Mesendoderm (in vitro differentiated cells): ENCODE measurements around the gene IL16.
A peak's percentile ranks its signal among the peaks of the same experiment; 100 is the strongest.

Source experiments
- DNase-seq: peaks from one replicate; pipeline ENCODE4 v3.0.0; 2013
- H2AK5ac ChIP-seq: 2 replicates; pipeline ENCODE4 v1.6.1; 2013; ENCODE audit warnings: low read length, inconsistent platforms
- H2BK120ac ChIP-seq: 2 replicates; pipeline ENCODE4 v1.6.1; 2013; ENCODE audit warnings: low read depth, mild to moderate bottlenecking, low read length, moderate library complexity, mixed read lengths
- H2BK15ac ChIP-seq: replicated peaks from 2 replicates; pipeline ENCODE4 v1.6.1; 2013; ENCODE audit warnings: low read depth, mild to moderate bottlenecking, moderate library complexity
- H2BK5ac ChIP-seq: 2 replicates; pipeline ENCODE4 v1.6.1; 2013; ENCODE audit warnings: low read length, inconsistent platforms
- H3K18ac ChIP-seq: 2 replicates; pipeline ENCODE4 v1.6.1; 2013; ENCODE audit warnings: mild to moderate bottlenecking, low read length, mixed read lengths
- H3K23ac ChIP-seq: one replicate; pipeline ENCODE4 v1.6.1; 2013; ENCODE audit warnings: low read length
- H3K27ac ChIP-seq: 2 replicates; pipeline ENCODE4 v1.5.1; 2013; ENCODE audit warnings: low read depth, mild to moderate bottlenecking, inconsistent platforms, low read length, moderate library complexity
- H3K27me3 ChIP-seq: 2 replicates; pipeline ENCODE4 v1.6.1; 2013; ENCODE audit warnings: low read length, control low read depth, mild to moderate bottlenecking, inconsistent platforms; ENCODE audit not compliant: insufficient read depth, poor library complexity
- H3K36me3 ChIP-seq: 2 replicates; pipeline ENCODE4 v1.6.1; 2013; ENCODE audit warnings: low read length, inconsistent platforms; ENCODE audit not compliant: control insufficient read depth, insufficient read depth
- H3K4ac ChIP-seq: one replicate; pipeline ENCODE4 v1.6.1; 2013; ENCODE audit warnings: low read depth, mild to moderate bottlenecking, low read length, moderate library complexity
- H3K4me1 ChIP-seq: 2 replicates; pipeline ENCODE4 v1.6.1; 2013; ENCODE audit warnings: low read depth, low read length, inconsistent platforms; ENCODE audit not compliant: control insufficient read depth
- H3K4me2 ChIP-seq: 2 replicates; pipeline ENCODE4 v1.6.1; 2013; ENCODE audit warnings: low read length
- H3K4me3 ChIP-seq: 2 replicates; pipeline ENCODE4 v1.5.1; 2013; ENCODE audit warnings: mild to moderate bottlenecking, low read length
- H3K56ac ChIP-seq: one replicate; pipeline ENCODE4 v1.6.1; 2013; ENCODE audit warnings: low read length
- H3K79me1 ChIP-seq: 2 replicates; pipeline ENCODE4 v1.6.1; 2013; ENCODE audit warnings: low read length, inconsistent platforms
- H3K79me2 ChIP-seq: 2 replicates; pipeline ENCODE4 v1.6.1; 2013; ENCODE audit warnings: mild to moderate bottlenecking, low read length; ENCODE audit not compliant: control insufficient read depth, insufficient read depth
- H3K9ac ChIP-seq: 2 replicates; pipeline ENCODE4 v1.6.1; 2013; ENCODE audit warnings: low read length, inconsistent platforms
- H4K5ac ChIP-seq: one replicate; pipeline ENCODE4 v1.6.1; 2013; ENCODE audit warnings: low read length
- H4K8ac ChIP-seq: one replicate; pipeline ENCODE4 v1.6.1; 2013; ENCODE audit warnings: low read depth, mild to moderate bottlenecking, control low read depth, low read length, moderate library complexity
- WGBS: extraction: QIAGEN DNeasy Blood & Tissue Kit; methylation state at CpG from one replicate; pipeline ENCODE4 v1.1.7; 2013; ENCODE audit warnings: low lambda C conversion rate, missing lambda C conversion rate; ENCODE audit not compliant: insufficient coverage; ENCODE audit errors: extremely low coverage; 5-methylcytosine and 5-hydroxymethylcytosine counted together

IL16 gene

GRCh38 chr15:81270781-81271491, 74.3 kb downstream of the IL16 start:
- no peak for DNase-seq
- WGBS = no CpG with 5 or more reads among the region's 11 CpGs
- no peaks in the 10 kb centered on the region for H3K79me1 ChIP-seq
- no peak overlapping the region for H2BK120ac ChIP-seq
- no peak overlapping the region for H2BK15ac ChIP-seq
- H3K4me3 ChIP-seq = no peak overlapping the region
- H3K36me3 ChIP-seq = no peaks in the 10 kb centered on the region
- H3K27ac ChIP-seq = no peak overlapping the region
- H2BK5ac ChIP-seq = no peak overlapping the region
- H4K8ac ChIP-seq = no peak overlapping the region
- no peak overlapping the region for H3K4me2 ChIP-seq
- H3K4me1 ChIP-seq = no peaks in the 10 kb centered on the region
- H2AK5ac ChIP-seq = no peak overlapping the region
- H3K79me2 ChIP-seq = no peaks in the 10 kb centered on the region
- H3K23ac ChIP-seq = no peak overlapping the region
- H3K27me3 ChIP-seq = no peaks in the 10 kb centered on the region
- no peak overlapping the region for H3K18ac ChIP-seq
- H3K9ac ChIP-seq = no peak overlapping the region
- no peak overlapping the region for H4K5ac ChIP-seq
- no peak overlapping the region for H3K56ac ChIP-seq
- H3K4ac ChIP-seq = no peak overlapping the region

DNA sequence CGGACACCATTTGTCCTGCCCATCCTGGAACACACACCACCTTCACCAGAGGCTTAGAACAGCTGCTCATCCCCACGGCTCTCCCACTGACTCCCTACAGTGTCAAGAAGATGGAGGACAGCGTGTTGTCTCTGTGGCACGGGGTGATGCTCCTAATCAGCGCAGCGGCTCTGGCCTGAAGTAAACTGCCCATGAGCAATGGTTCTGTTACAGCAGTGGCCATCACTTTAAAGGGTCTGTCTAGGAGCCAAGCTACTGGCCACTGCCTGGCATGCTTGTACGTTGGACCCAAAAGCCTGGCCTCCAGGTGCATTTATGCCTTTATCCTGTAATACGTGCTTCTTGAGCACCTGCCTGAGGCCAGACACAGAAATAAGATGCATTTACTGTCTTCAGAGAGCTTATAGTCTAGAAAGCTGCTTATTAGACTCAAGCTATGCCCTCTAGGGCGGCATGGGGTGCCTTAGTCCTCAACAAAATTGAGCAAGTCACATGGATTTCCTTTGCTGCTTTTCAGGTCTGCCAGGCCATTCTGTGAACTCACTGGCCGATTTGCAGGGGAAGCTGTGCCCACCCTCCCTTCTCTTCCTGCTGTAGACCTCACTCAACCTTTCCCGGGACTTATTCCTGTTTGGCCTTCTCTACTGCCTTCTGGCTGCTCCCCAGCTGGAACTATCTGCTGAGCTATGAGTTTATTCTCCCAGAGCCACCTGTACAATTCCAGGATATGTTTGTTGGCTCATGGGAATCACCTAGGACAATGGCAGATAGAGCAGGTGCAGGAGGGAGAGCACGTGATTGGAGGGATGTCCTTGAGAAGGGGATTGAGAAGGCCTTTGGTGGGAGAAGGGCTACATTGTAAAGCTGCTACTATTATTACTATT, 75.3 kb downstream of the IL16 start:
- H4K5ac ChIP-seq = no peak overlapping the region
- H3K79me2 ChIP-seq = no peaks in the 10 kb centered on the region
- no peak overlapping the region for H2BK5ac ChIP-seq
- no peak overlapping the region for H2BK120ac ChIP-seq
- no peak overlapping the region for H3K56ac ChIP-seq
- H3K9ac ChIP-seq = no peak overlapping the region
- no peaks in the 10 kb centered on the region for H3K27me3 ChIP-seq
- H3K4me3 ChIP-seq = no peak overlapping the region
- H3K27ac ChIP-seq = no peak overlapping the region
- no peak overlapping the region for H3K23ac ChIP-seq
- no peak overlapping the region for H3K4me2 ChIP-seq
- no peak overlapping the region for H3K4ac ChIP-seq
- no peak overlapping the region for H4K8ac ChIP-seq
- no peak overlapping the region for H3K18ac ChIP-seq
- WGBS = no CpG with 5 or more reads among the region's 12 CpGs
- no peak overlapping the region for H2BK15ac ChIP-seq
- no peaks in the 10 kb centered on the region for H3K79me1 ChIP-seq
- H3K4me1 ChIP-seq = no peaks in the 10 kb centered on the region
- no peaks in the 10 kb centered on the region for H3K36me3 ChIP-seq
- DNase-seq = no peak
- no peak overlapping the region for H2AK5ac ChIP-seq

DNA sequence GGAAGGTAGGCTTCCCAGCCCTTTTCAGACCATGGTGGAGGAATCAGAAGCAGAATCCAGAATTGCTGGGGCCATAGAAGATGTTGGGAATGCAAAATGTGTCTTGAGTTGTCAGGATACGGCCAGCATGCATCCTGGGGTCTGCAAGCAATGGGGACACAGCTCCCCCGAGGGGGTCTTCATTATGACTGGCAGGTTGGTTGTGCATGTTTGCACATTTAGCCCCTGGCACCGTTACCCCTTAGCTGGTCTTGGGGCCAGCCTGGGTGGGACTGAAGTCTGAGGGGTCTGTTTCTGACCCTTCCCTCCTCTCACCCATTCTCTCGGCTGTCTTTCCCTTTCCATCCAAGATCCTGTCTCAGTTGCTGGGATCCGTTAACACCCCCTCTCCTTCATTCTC, 76.5 kb downstream of the IL16 start:
- no peak overlapping the region for H2BK120ac ChIP-seq
- no peak overlapping the region for H3K23ac ChIP-seq
- H2BK5ac ChIP-seq = no peak overlapping the region
- no peak overlapping the region for H3K18ac ChIP-seq
- no peak for DNase-seq
- no peak overlapping the region for H2AK5ac ChIP-seq
- no peak overlapping the region for H3K27ac ChIP-seq
- H4K8ac ChIP-seq = no peak overlapping the region
- no peaks in the 10 kb centered on the region for H3K79me2 ChIP-seq
- H3K4ac ChIP-seq = no peak overlapping the region
- no peaks in the 10 kb centered on the region for H3K27me3 ChIP-seq
- H3K9ac ChIP-seq = no peak overlapping the region
- H2BK15ac ChIP-seq = no peak overlapping the region
- H4K5ac ChIP-seq = no peak overlapping the region
- no peaks in the 10 kb centered on the region for H3K79me1 ChIP-seq
- H3K4me3 ChIP-seq = no peak overlapping the region
- no peaks in the 10 kb centered on the region for H3K36me3 ChIP-seq
- H3K4me1 ChIP-seq = no peaks in the 10 kb centered on the region
- H3K56ac ChIP-seq = no peak overlapping the region
- no CpG with 5 or more reads among the region's 5 CpGs for WGBS
- no peak overlapping the region for H3K4me2 ChIP-seq

GRCh38 chr15:81273855-81274254, 77.2 kb downstream of the IL16 start:
- H2BK15ac ChIP-seq = no peak overlapping the region
- H4K5ac ChIP-seq = no peak overlapping the region
- no peaks in the 10 kb centered on the region for H3K27me3 ChIP-seq
- H4K8ac ChIP-seq = no peak overlapping the region
- no peak overlapping the region for H2BK120ac ChIP-seq
- no peaks in the 10 kb centered on the region for H3K79me2 ChIP-seq
- H2AK5ac ChIP-seq = no peak overlapping the region
- H3K36me3 ChIP-seq = no peaks in the 10 kb centered on the region
- H3K4me1 ChIP-seq = no peaks in the 10 kb centered on the region
- H3K9ac ChIP-seq = no peak overlapping the region
- no peak overlapping the region for H3K56ac ChIP-seq
- DNase-seq = no peak
- H3K27ac ChIP-seq = no peak overlapping the region
- no peak overlapping the region for H3K4me2 ChIP-seq
- no peak overlapping the region for H2BK5ac ChIP-seq
- no peak overlapping the region for H3K4ac ChIP-seq
- H3K18ac ChIP-seq = no peak overlapping the region
- no CpG with 5 or more reads among the region's 2 CpGs for WGBS
- H3K23ac ChIP-seq = no peak overlapping the region
- H3K79me1 ChIP-seq = no peaks in the 10 kb centered on the region
- no peak overlapping the region for H3K4me3 ChIP-seq

- Histone ChIP-seq H4K8ac (no peak overlapping the region), H3K27ac (no peak overlapping the region), H2BK120ac (no peak overlapping the region), H3K4me3 (no peak overlapping the region), H2AK5ac (no peak overlapping the region), H3K56ac (no peak overlapping the region), H3K23ac (no peak overlapping the region), H2BK5ac (no peak overlapping the region), H3K4me1 (no peaks in the 10 kb centered on the region), H3K27me3 (no peaks in the 10 kb centered on the region), H3K36me3 (no peaks in the 10 kb centered on the region), H2BK15ac (no peak overlapping the region), H3K79me1 (no peaks in the 10 kb centered on the region), H3K79me2 (no peaks in the 10 kb centered on the region), H3K9ac (no peak overlapping the region), H3K4ac (no peak overlapping the region), H3K4me2 (no peak overlapping the region), H3K18ac (no peak overlapping the region), H4K5ac (no peak overlapping the region)
- DNase-seq = peak; percentile 45
- no CpG with 5 or more reads among the region's 4 CpGs for WGBS
Measured at GRCh38 chr15:81274255-81274654, 77.6 kb downstream of the IL16 start.
